Activated B cell treated with CpG ODN at 0.5 μM for 24 hours (primary cell): ENCODE data around the gene TMEM135. TPM values are rescaled to one million over a fixed set of nuclear protein-coding genes. Genes with fewer than 3 reads are reported as not detected.

ENCODE experiments used
- ATAC-seq: fragments of 200-7000 bp; cut with Tn5 transposase; one replicate; pipeline ENCODE4 v1.10.0; 2021; ENCODE audit warnings: low read depth, mild to moderate bottlenecking, moderate library complexity
- CTCF ChIA-PET: fragments of 350-600 bp; sonication (Branson Sonifier 250); formaldehyde crosslinking; loops from one replicate; lab custom pipeline; 2021; ENCODE audit warnings: antibody characterized with exemption; lab: Charles Lee
- POLR2A ChIA-PET: fragments of 350-600 bp; sonication (Branson Sonifier 250); formaldehyde crosslinking; loops from one replicate; lab custom pipeline; 2021; ENCODE audit warnings: antibody characterized with exemption; lab: Charles Lee
- DNase-seq: peaks from one replicate; pipeline ENCODE4 v3.0.0; 2022
- H3K27ac Mint-ChIP-seq: one replicate; pipeline ENCODE4 v1.8.0; 2020; ENCODE audit warnings: mixed read lengths
- H3K27me3 Mint-ChIP-seq: one replicate; pipeline ENCODE4 v1.8.0; 2021; ENCODE audit warnings: mixed read lengths
- H3K36me3 Mint-ChIP-seq: one replicate; pipeline ENCODE4 v1.8.0; 2021; ENCODE audit warnings: low read depth, mixed read lengths
- H3K4me1 Mint-ChIP-seq: one replicate; pipeline ENCODE4 v1.8.0; 2021; ENCODE audit warnings: mixed read lengths
- H3K4me3 Mint-ChIP-seq: one replicate; pipeline ENCODE4 v1.8.0; 2020; ENCODE audit warnings: mild to moderate bottlenecking, mixed read lengths
- H3K9me3 Mint-ChIP-seq: one replicate; pipeline ENCODE4 v1.8.0; 2020; ENCODE audit warnings: mixed read lengths
- CTCF ChIP-seq: fragments of 200-600 bp; IDR thresholded peaks from one replicate; pipeline ENCODE4 v1.8.0; 2022; ENCODE audit warnings: antibody characterized with exemption, mild to moderate bottlenecking
- intact Hi-C: fragments of 100-400 bp; cut with micrococcal nuclease; formaldehyde crosslinking; loops from one replicate; pipeline ENCODE4 v1.15.1; 2024
- total RNA-seq: library from RNA; stranded (reverse); gene quantifications from 2 replicates; pipeline ENCODE4 v1.2.3, GENCODE V29; 2022

The TMEM135 gene
- total RNA-seq, 1 donor from 2014 or later: 10.1 TPM

GRCh38 chr11:87316491-87316890, 278.8 kb downstream of the TMEM135 start:
- no peaks in the 10 kb centered on the region for H3K27me3 Mint-ChIP-seq
- H3K9me3 Mint-ChIP-seq: no peaks in the 10 kb centered on the region
- ChIA-PET POLR2A (no interaction called here), CTCF (no interaction called here)
- TF ChIP-seq CTCF: no peak
- no peaks in the 10 kb centered on the region for H3K4me1 Mint-ChIP-seq
- DNase-seq: no peak
- H3K4me3 Mint-ChIP-seq: no peak overlapping the region
- ATAC-seq: no peak
- H3K27ac Mint-ChIP-seq: no peak overlapping the region
- peaks cover 18% of the 10 kb centered on the region for H3K36me3 Mint-ChIP-seq
- intact Hi-C loops: no loop called here

- POLR2A ChIA-PET: no interaction called here
- CTCF ChIA-PET: no interaction called here
- Mint-ChIP-seq H3K4me1 (no peaks in the 10 kb centered on the region), H3K9me3 (no peaks in the 10 kb centered on the region), H3K4me3 (no peak overlapping the region), H3K36me3 (peaks cover 26% of the 10 kb centered on the region), H3K27ac (no peak overlapping the region), H3K27me3 (no peaks in the 10 kb centered on the region)
- no peak for ATAC-seq
- intact Hi-C loops: no loop called here
- no peak for DNase-seq
- TF ChIP-seq CTCF: no peak
These were observed 279.7 kb downstream of the TMEM135 start for GRCh38 chr11:87317441-87317840.

- Mint-ChIP-seq H3K4me1 (no peaks in the 10 kb centered on the region), H3K9me3 (no peaks in the 10 kb centered on the region), H3K27me3 (no peaks in the 10 kb centered on the region), H3K36me3 (peaks cover 32% of the 10 kb centered on the region), H3K27ac (no peak overlapping the region), H3K4me3 (no peak overlapping the region)
- ChIA-PET CTCF (no interaction called here), POLR2A (no interaction called here)
- ATAC-seq: no peak
- TF ChIP-seq CTCF: no peak
- intact Hi-C loops: no loop called here
- no peak for DNase-seq
These were observed 282.4 kb downstream of the TMEM135 start for GRCh38 chr11:87320123-87320522.

- no peak for TF ChIP-seq CTCF
- no peaks in the 10 kb centered on the region for H3K27me3 Mint-ChIP-seq
- CTCF ChIA-PET: no interaction called here
These were observed 284.8 kb downstream of the TMEM135 start for GRCh38 chr11:87322568-87322967.

GRCh38 chr11:87323899-87324298, 286.2 kb downstream of the TMEM135 start:
- intact Hi-C loops: no loop called here
- ATAC-seq (no peak), DNase-seq (no peak)
- peaks cover 4% of the 10 kb centered on the region for H3K9me3 Mint-ChIP-seq
- no peaks in the 10 kb centered on the region for H3K27me3 Mint-ChIP-seq
- ChIA-PET CTCF (no interaction called here), POLR2A (no interaction called here)
- no peaks in the 10 kb centered on the region for H3K4me1 Mint-ChIP-seq
- no peak overlapping the region for H3K4me3 Mint-ChIP-seq
- no peak overlapping the region for H3K27ac Mint-ChIP-seq
- TF ChIP-seq CTCF: no peak
- peaks cover 31% of the 10 kb centered on the region for H3K36me3 Mint-ChIP-seq

More at GRCh38 chr11:87322568-87322967, 284.8 kb downstream of the TMEM135 start:
- H3K9me3 Mint-ChIP-seq: no peaks in the 10 kb centered on the region
- intact Hi-C loops: no loop called here
- peaks cover 34% of the 10 kb centered on the region for H3K36me3 Mint-ChIP-seq
- ATAC-seq (no peak), DNase-seq (no peak)
- H3K4me3 Mint-ChIP-seq: no peak overlapping the region
- no peak overlapping the region for H3K27ac Mint-ChIP-seq
- POLR2A ChIA-PET: no interaction called here
- no peaks in the 10 kb centered on the region for H3K4me1 Mint-ChIP-seq
